ENCODE data around the gene CEP72. TPM values are rescaled to one million over a fixed set of nuclear protein-coding genes. Genes with fewer than 3 reads are reported as not detected.

Gene CEP72
- polyA plus RNA-seq, 1 experiment, result 1.7 TPM

- ChIA-PET CTCF (interaction anchor here (0.6 kb wide), 1 partner anchor 30 kb away, joined by 3 read pairs; no protein-coding TSS in a partner anchor), POLR2A (no interaction called here)
- Histone ChIP-seq H3K27me3 (ENCODE audit: control insufficient read depth, insufficient read depth, low read length) (no peaks in the 10 kb centered on the region), H3K4me3 (ENCODE audit: low read depth, low read length) (no peak overlapping the region), H3K36me3 (ENCODE audit: control insufficient read depth, insufficient read depth, low read length) (no peaks in the 10 kb centered on the region)
- DNase-seq (ENCODE audit: low read depth), result no peak
- no peak for TF ChIP-seq CTCF (IDR thresholded peaks at IDR 0.05; ENCODE audit: insufficient read depth, low read depth, low read length)
Observed at GRCh38 chr5:609506-609905, 2.6 kb upstream of the CEP72 start.

- Histone ChIP-seq H3K27me3 (ENCODE audit: control insufficient read depth, insufficient read depth, low read length) (no peaks in the 10 kb centered on the region), H3K36me3 (ENCODE audit: control insufficient read depth, insufficient read depth, low read length) (no peaks in the 10 kb centered on the region), H3K4me3 (ENCODE audit: low read depth, low read length) (no peak overlapping the region)
- CTCF ChIA-PET, result interaction anchor here (0.6 kb wide), 1 partner anchor 31 kb away, joined by 3 read pairs; no protein-coding TSS in a partner anchor
- POLR2A ChIA-PET, result no interaction called here
- no peak for TF ChIP-seq CTCF (IDR thresholded peaks at IDR 0.05; ENCODE audit: insufficient read depth, low read depth, low read length)
- no peak for DNase-seq (ENCODE audit: low read depth)
Observed at GRCh38 chr5:610011-610743, 2.0 kb upstream of the CEP72 start.

- no peaks in the 10 kb centered on the region for H3K27me3 ChIP-seq (ENCODE audit: control insufficient read depth, insufficient read depth, low read length)
- H3K36me3 ChIP-seq (ENCODE audit: control insufficient read depth, insufficient read depth, low read length), result no peaks in the 10 kb centered on the region
- peak overlapping the region; percentile 83 for H3K4me3 ChIP-seq (ENCODE audit: low read depth, low read length)
- DNase-seq (ENCODE audit: low read depth), result no peak
- POLR2A ChIA-PET, result no interaction called here
- no peak for TF ChIP-seq CTCF (IDR thresholded peaks at IDR 0.05; ENCODE audit: insufficient read depth, low read depth, low read length)
- CTCF ChIA-PET, result interaction anchor here (0.7 kb wide), 1 partner anchor 22 kb away, joined by 3 read pairs; no protein-coding TSS in a partner anchor
Observed at GRCh38 chr5:610744-611730, 1.1 kb upstream of the CEP72 start.

GRCh38 chr5:612498-613424 is 621 bp downstream of the CEP72 start:
- no peaks in the 10 kb centered on the region for H3K36me3 ChIP-seq (ENCODE audit: control insufficient read depth, insufficient read depth, low read length)
- POLR2A ChIA-PET, result no interaction called here
- H3K4me3 ChIP-seq (ENCODE audit: low read depth, low read length), result peak overlapping the region; percentile 83
- no peak for TF ChIP-seq CTCF (IDR thresholded peaks at IDR 0.05; ENCODE audit: insufficient read depth, low read depth, low read length)
- DNase-seq (ENCODE audit: low read depth), result no peak
- no peaks in the 10 kb centered on the region for H3K27me3 ChIP-seq (ENCODE audit: control insufficient read depth, insufficient read depth, low read length)
- CTCF ChIA-PET, result no interaction called here
